HFFc6 (cell line): Measurements from ENCODE around the gene MFN1. TPM values are rescaled to one million over a fixed set of nuclear protein-coding genes. Genes with fewer than 3 reads are reported as not detected.

ENCODE experiments used
- DNase-seq: peaks from one replicate; pipeline ENCODE4 v3.0.0-alpha.2; 2018
- H3K27ac Mint-ChIP-seq: 2 replicates; pipeline ENCODE4 v1.8.0; 2020; ENCODE audit warnings: mild to moderate bottlenecking, mixed read lengths
- H3K27me3 Mint-ChIP-seq: 2 replicates; pipeline ENCODE4 v1.8.0; 2021; ENCODE audit warnings: mild to moderate bottlenecking, moderate library complexity, mixed read lengths; ENCODE audit not compliant: insufficient read depth
- H3K36me3 Mint-ChIP-seq: 2 replicates; pipeline ENCODE4 v1.8.0; 2021; ENCODE audit warnings: low read depth, mixed read lengths
- H3K4me1 Mint-ChIP-seq: 2 replicates; pipeline ENCODE4 v1.8.0; 2020; ENCODE audit warnings: low read depth, mixed read lengths
- H3K4me3 Mint-ChIP-seq: 2 replicates; pipeline ENCODE4 v1.8.0; 2020; ENCODE audit warnings: mild to moderate bottlenecking, moderate library complexity, mixed read lengths
- H3K9me3 Mint-ChIP-seq: 2 replicates; pipeline ENCODE4 v1.8.0; 2020; ENCODE audit warnings: mild to moderate bottlenecking, mixed read lengths
- total RNA-seq, 6 experiments: library from RNA; stranded (reverse); fragmentation: NEBNext Ultra II Directional; extraction: Animal tissue kit (Norgen Biotek cat#: 25700); gene quantifications; 2 replicates in 1 of 6; 3 replicates in 5 of 6; pipeline ENCODE4 v1.2.3, GENCODE V29; 2021
- TF ChIP-seq, protein P1 (sequence below): fragments of 200-600 bp; sonication (generic); IDR thresholded peaks from 2 replicates; pipeline ENCODE4 v1.5.0; 2021; ENCODE audit warnings: antibody characterized with exemption, mild to moderate bottlenecking

Gene MFN1
- total RNA-seq, 6 experiments from 2014 or later: 49.6 to 62.0 (median 56.3) TPM

DNA sequence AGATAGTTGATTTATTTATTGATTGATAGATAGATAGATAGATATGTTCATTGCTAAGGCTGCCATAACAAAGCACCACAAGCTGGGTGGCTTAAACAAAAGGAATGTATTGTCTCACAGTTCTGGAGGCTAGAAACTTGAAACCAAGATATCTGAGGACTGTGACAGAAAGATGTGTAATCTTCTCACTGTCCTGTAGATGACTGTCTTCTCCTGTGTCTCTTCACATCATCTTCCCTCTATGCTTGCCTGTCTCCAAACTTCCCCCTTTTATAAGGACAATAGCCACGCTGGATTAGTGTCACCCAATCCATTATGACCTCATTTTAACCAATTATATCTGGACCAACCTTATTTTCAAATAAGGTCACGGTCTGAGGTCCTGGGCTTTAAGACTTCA is 62.8 kb downstream of the MFN1 start:
- H3K27ac Mint-ChIP-seq: peak overlapping the region; percentile 56
- DNase-seq: peak; percentile 60
- no peak overlapping the region for H3K4me3 Mint-ChIP-seq
- H3K36me3 Mint-ChIP-seq: peaks cover 1% of the 10 kb centered on the region
- H3K9me3 Mint-ChIP-seq: no peaks in the 10 kb centered on the region
- peaks cover 10% of the 10 kb centered on the region for H3K4me1 Mint-ChIP-seq
- no peaks in the 10 kb centered on the region for H3K27me3 Mint-ChIP-seq
- TF ChIP-seq, protein P1, sequence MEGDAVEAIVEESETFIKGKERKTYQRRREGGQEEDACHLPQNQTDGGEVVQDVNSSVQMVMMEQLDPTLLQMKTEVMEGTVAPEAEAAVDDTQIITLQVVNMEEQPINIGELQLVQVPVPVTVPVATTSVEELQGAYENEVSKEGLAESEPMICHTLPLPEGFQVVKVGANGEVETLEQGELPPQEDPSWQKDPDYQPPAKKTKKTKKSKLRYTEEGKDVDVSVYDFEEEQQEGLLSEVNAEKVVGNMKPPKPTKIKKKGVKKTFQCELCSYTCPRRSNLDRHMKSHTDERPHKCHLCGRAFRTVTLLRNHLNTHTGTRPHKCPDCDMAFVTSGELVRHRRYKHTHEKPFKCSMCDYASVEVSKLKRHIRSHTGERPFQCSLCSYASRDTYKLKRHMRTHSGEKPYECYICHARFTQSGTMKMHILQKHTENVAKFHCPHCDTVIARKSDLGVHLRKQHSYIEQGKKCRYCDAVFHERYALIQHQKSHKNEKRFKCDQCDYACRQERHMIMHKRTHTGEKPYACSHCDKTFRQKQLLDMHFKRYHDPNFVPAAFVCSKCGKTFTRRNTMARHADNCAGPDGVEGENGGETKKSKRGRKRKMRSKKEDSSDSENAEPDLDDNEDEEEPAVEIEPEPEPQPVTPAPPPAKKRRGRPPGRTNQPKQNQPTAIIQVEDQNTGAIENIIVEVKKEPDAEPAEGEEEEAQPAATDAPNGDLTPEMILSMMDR: peak; percentile 47; the same call in 1 of the 2 replicates

DNA sequence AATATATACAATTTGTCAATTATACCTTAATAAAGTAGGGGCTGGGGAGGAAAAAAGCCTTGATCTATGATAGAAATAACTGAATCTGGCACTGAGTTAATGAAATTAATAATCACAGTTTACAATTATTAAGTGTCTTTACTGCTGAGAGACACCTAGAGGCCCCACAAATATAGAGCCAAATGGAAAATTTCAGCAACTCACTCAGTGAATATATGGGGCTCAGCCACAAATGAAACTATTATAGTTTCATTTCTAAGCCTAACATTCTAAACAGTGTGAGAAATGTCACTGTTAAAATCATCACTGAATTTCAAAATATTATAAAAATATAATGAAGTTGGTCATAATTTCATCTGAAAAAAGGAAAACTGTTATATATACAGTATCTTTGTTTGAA is 63.5 kb downstream of the MFN1 start:
- Mint-ChIP-seq H3K27me3 (no peaks in the 10 kb centered on the region), H3K27ac (no peak overlapping the region)

DNA sequence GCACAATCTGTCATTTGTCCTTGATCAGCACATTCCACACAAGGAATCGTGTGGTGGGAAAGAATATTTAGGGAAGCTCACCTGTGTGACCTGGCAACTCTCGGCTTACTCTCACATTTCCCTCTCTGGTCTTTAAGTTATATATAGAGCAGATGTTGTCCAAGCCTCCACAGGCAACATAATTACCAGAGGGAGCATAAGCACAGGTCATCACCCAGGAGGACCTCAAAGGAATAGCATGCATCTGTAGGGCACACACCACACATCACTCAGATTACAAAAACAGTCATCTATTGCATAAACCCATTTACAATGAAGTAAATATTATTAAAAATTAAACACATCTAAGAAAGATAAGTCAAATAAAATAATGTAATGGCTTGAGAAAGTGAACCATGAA is 67.3 kb downstream of the MFN1 start:
- TF ChIP-seq, protein P1: no peak
- no peak for DNase-seq
- no peak overlapping the region for H3K27ac Mint-ChIP-seq
- H3K27me3 Mint-ChIP-seq: no peaks in the 10 kb centered on the region; the same call in 1 of the 2 replicates
- H3K9me3 Mint-ChIP-seq: no peaks in the 10 kb centered on the region
- H3K36me3 Mint-ChIP-seq: peaks cover 14% of the 10 kb centered on the region; the same call in 1 of the 2 replicates
- H3K4me3 Mint-ChIP-seq: no peak overlapping the region
- peaks cover 23% of the 10 kb centered on the region for H3K4me1 Mint-ChIP-seq

More for the DNA sequence above, 63.5 kb downstream of the MFN1 start:
- Mint-ChIP-seq H3K9me3 (no peaks in the 10 kb centered on the region), H3K36me3 (no peaks in the 10 kb centered on the region; the same call in 1 of the 2 replicates), H3K4me3 (no peak overlapping the region), H3K4me1 (peaks cover 10% of the 10 kb centered on the region)
- no peak for DNase-seq
- TF ChIP-seq, protein P1: no peak

DNA sequence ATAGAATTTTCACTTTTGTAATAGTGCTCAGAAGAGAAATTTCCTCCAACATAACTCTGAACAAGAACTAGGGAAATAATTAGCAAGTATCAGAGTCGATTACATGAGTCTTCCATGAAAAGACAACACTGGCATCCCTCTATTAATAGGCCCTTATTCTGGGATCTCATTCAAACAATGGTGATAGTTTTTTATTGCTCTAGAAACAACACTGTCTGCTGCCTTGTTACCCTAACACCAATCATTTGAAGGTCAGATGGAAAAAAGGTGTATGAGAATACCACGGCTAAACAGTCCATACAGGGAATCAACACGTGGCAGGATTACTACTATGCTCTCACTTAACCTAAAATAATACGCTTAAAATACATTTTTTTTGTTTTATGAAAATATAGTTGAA is 67.9 kb downstream of the MFN1 start:
- TF ChIP-seq, protein P1: no peak
- Mint-ChIP-seq H3K4me3 (no peak overlapping the region), H3K27ac (no peak overlapping the region)

DNA sequence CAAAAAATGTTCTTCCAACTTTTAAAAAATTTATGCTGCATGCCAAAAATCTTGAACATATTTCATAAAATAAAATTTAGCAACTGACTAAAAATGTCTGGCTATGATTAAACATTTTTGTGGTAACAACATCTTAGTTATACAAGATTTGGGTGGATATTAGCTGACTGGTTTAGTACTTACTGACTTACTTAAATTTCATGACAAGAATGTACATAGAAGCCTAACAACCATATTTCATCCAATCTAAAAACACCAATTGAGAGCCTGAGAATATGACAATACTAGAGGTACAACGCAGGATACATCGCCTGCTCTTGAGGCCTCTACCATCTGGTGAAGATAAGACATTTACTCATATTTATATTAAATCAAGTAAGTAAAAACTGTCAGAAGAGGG is 69.2 kb downstream of the MFN1 start:
- peaks cover 14% of the 10 kb centered on the region; the same call in 1 of the 2 replicates for H3K36me3 Mint-ChIP-seq
- H3K27me3 Mint-ChIP-seq: no peaks in the 10 kb centered on the region; the same call in 1 of the 2 replicates
- DNase-seq: no peak
- H3K4me1 Mint-ChIP-seq: peaks cover 18% of the 10 kb centered on the region
- no peaks in the 10 kb centered on the region for H3K9me3 Mint-ChIP-seq
- peak overlapping the region; percentile 58 for H3K27ac Mint-ChIP-seq
- TF ChIP-seq, protein P1: no peak
- no peak overlapping the region for H3K4me3 Mint-ChIP-seq

More for the DNA sequence above, 67.9 kb downstream of the MFN1 start:
- Mint-ChIP-seq H3K9me3 (no peaks in the 10 kb centered on the region), H3K4me1 (peaks cover 17% of the 10 kb centered on the region), H3K27me3 (no peaks in the 10 kb centered on the region; the same call in 1 of the 2 replicates), H3K36me3 (peaks cover 14% of the 10 kb centered on the region; the same call in 1 of the 2 replicates)
- DNase-seq: no peak
